Measurements from ENCODE around the gene INTS1. TPM values are rescaled to one million over a fixed set of nuclear protein-coding genes. Genes with fewer than 3 reads are reported as not detected.

INTS1 gene
- total and polyA plus RNA-seq, 2 of the 4 experiments (the other 2 are of a cell fraction), result 9.3 to 40.1 TPM

DNA sequence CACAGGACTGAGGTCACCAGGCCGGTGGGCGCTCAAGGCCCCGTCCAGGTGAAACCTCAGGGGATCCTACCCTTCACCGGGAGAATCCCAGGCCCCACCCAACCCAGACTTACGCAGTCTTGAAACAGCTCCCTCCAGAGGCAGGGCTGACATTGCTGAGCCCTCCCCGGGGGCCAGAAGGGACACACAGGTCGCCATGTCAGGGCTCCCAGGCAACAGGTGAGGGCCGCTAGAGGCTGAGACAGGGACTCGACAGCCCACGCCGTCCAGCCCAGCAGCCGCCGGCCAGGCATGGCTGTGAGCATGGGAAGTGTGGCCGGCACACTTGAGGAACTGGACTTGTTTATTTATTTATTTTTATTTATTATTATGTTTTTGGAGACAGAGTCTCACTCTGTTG is 55.2 kb downstream of the INTS1 start:
- intact Hi-C loops (cut with micrococcal nuclease), result no loop called here
- H3K9me1 ChIP-seq (ENCODE audit: insufficient read depth, low read length), result no peaks in the 10 kb centered on the region; the same call in 1 of the 2 replicates

More for the DNA sequence above, 55.2 kb downstream of the INTS1 start:
- Histone ChIP-seq H2BK15ac (ENCODE audit: low read depth, low read length) (no peak overlapping the region), H4K5ac (ENCODE audit: low read depth, low read length) (no peak overlapping the region; the same call in 1 of the 2 replicates), H3K27me3 (ENCODE audit: control insufficient read depth, insufficient read depth, low read length) (no peaks in the 10 kb centered on the region), H3K9ac (ENCODE audit: low read depth, low read length) (no peak overlapping the region), H3K27ac (ENCODE audit: insufficient read depth, low read length) (no peak overlapping the region), H3K14ac (replicated peaks; ENCODE audit: low read depth, low read length) (no peak overlapping the region), H3K4me1 (ENCODE audit: control insufficient read depth, insufficient read depth, low read length) (peaks cover 19% of the 10 kb centered on the region), H2AK9ac (replicated peaks; ENCODE audit: low read depth, low read length, poor library complexity) (no peak overlapping the region), H4K20me1 (ENCODE audit: insufficient read depth, low read length) (peaks cover 9% of the 10 kb centered on the region; the same call in 1 of the 2 replicates), H3K56ac (ENCODE audit: extremely low read depth, insufficient read depth, low read length) (no peak overlapping the region), H2BK120ac (ENCODE audit: low read depth, low read length) (no peak overlapping the region), H3K23ac (ENCODE audit: low read depth, low read length) (no peak overlapping the region), H2BK20ac (ENCODE audit: low read depth, low read length) (no peak overlapping the region), H2AK5ac (ENCODE audit: low read depth, low read length) (no peak overlapping the region), H3K4me3 (ENCODE audit: insufficient read depth, low read depth, low read length) (no peak overlapping the region), H3K4ac (ENCODE audit: low read depth, low read length) (no peak overlapping the region), H3K4me2 (ENCODE audit: low read depth, low read length) (no peak overlapping the region), H2AFZ (replicated peaks; ENCODE audit: low read length, poor library complexity) (no peak overlapping the region), H4K8ac (ENCODE audit: low read depth in 2 of 2, low read length in 2 of 2) (no peak overlapping the region), H3K36me3 (ENCODE audit: control insufficient read depth, insufficient read depth, low read length) (peaks cover 9% of the 10 kb centered on the region; the same call in 1 of the 2 replicates), H4K91ac (ENCODE audit: insufficient read depth, low read depth, low read length) (no peak overlapping the region), H3K79me1 (ENCODE audit: low read depth in 1 of 2, low read length in 2 of 2) (peaks cover 0 to 31% of the 10 kb centered on the region in 2 experiments; a peak in 3 of 4 replicates), H3K9me3 (ENCODE audit: control insufficient read depth, insufficient read depth, low read length) (no peaks in the 10 kb centered on the region), H2BK5ac (ENCODE audit: low read depth, low read length, poor library complexity, severe bottlenecking) (no peak overlapping the region), H3K18ac (ENCODE audit: low read depth, low read length) (no peak overlapping the region)
- ATAC-seq (ENCODE audit: low read depth), result no peak
- no TSS peak for BruUV-seq (replicated peaks)
- dilution Hi-C loops (cut with HindIII; ENCODE audit: low sequenced_read_pairs, unreplicated experiment) (no loop called here), in situ Hi-C loops (cut with MboI; ENCODE audit: low sequenced_read_pairs) (no loop called here)
- 100% methylated on average over 2 of the region's 14 CpGs; no CpG with 5 or more reads in 1 of the 2 experiments for WGBS, 2 experiments (ENCODE audit: extremely low coverage in 2 of 2, insufficient read length in 1 of 2)
- ChIA-PET POLR2A (ENCODE audit: unreplicated experiment) (no interaction called here), CTCF (interaction anchor here (1.2 kb wide), 1 partner anchor 10 kb away, joined by 3 read pairs; no protein-coding TSS in a partner anchor)
- no peak for DNase-seq
- TF ChIP-seq SMC3 (IDR thresholded peaks at IDR 0.05; ENCODE audit: low read depth, low read length) (no peak), CTCF (conservative IDR thresholded peaks at IDR 0.05; ENCODE audit: low read depth, low read length) (no peak), MAFK (IDR thresholded peaks at IDR 0.05; ENCODE audit: low read depth, low read length) (no peak), CEBPB (IDR thresholded peaks at IDR 0.05; ENCODE audit: low read depth, low read length) (no peak), FOS (IDR thresholded peaks at IDR 0.05; ENCODE audit: low read depth, low read length) (no peak)

All from IMR-90 (cell line).